ENCODE data around the gene PRPF8.

- TF ChIP-seq, protein P1, sequence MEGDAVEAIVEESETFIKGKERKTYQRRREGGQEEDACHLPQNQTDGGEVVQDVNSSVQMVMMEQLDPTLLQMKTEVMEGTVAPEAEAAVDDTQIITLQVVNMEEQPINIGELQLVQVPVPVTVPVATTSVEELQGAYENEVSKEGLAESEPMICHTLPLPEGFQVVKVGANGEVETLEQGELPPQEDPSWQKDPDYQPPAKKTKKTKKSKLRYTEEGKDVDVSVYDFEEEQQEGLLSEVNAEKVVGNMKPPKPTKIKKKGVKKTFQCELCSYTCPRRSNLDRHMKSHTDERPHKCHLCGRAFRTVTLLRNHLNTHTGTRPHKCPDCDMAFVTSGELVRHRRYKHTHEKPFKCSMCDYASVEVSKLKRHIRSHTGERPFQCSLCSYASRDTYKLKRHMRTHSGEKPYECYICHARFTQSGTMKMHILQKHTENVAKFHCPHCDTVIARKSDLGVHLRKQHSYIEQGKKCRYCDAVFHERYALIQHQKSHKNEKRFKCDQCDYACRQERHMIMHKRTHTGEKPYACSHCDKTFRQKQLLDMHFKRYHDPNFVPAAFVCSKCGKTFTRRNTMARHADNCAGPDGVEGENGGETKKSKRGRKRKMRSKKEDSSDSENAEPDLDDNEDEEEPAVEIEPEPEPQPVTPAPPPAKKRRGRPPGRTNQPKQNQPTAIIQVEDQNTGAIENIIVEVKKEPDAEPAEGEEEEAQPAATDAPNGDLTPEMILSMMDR (IDR thresholded peaks at IDR 0.05) = no peak
- TF ChIP-seq POLR2AphosphoS5 (IDR thresholded peaks at IDR 0.05) = no peak
These were observed 78.9 kb downstream of the PRPF8 start for GRCh38 chr17:1605681-1606351.
